GM20000 (cell line): ENCODE results near the gene KDELR1.
"Not testable (repeated sequence)": the region's sequence is repeated elsewhere in the genome, so short reads cannot be mapped to it uniquely, and the experiment has no call there.

Experiments
- DNase-seq: peaks from one replicate; pipeline ENCODE4 v3.0.0; 2012; ENCODE audit warnings: low spot score
- TF ChIP-seq, protein P1 (sequence below): IDR thresholded peaks from 2 replicates; pipeline ENCODE4 v1.5.1; 2012; ENCODE audit warnings: mild to moderate bottlenecking, control low read depth; ENCODE audit errors: extremely low read depth, missing control alignments

The KDELR1 gene

GRCh38 chr19:48378194-48378570, 13.2 kb downstream of the KDELR1 start:
- DNase-seq, result no peak
- TF ChIP-seq, protein P1, sequence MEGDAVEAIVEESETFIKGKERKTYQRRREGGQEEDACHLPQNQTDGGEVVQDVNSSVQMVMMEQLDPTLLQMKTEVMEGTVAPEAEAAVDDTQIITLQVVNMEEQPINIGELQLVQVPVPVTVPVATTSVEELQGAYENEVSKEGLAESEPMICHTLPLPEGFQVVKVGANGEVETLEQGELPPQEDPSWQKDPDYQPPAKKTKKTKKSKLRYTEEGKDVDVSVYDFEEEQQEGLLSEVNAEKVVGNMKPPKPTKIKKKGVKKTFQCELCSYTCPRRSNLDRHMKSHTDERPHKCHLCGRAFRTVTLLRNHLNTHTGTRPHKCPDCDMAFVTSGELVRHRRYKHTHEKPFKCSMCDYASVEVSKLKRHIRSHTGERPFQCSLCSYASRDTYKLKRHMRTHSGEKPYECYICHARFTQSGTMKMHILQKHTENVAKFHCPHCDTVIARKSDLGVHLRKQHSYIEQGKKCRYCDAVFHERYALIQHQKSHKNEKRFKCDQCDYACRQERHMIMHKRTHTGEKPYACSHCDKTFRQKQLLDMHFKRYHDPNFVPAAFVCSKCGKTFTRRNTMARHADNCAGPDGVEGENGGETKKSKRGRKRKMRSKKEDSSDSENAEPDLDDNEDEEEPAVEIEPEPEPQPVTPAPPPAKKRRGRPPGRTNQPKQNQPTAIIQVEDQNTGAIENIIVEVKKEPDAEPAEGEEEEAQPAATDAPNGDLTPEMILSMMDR, result no peak

GRCh38 chr19:48373567-48373966, 17.8 kb downstream of the KDELR1 start:
- DNase-seq, result no peak
- TF ChIP-seq, protein P1, result no peak

- DNase-seq, result no peak
- TF ChIP-seq, protein P1, result no peak
These were observed 18.4 kb downstream of the KDELR1 start for GRCh38 chr19:48372904-48373303.

GRCh38 chr19:48371771-48372170, 19.6 kb downstream of the KDELR1 start:
- not testable (repeated sequence) for DNase-seq

GRCh38 chr19:48371367-48371766, 20.0 kb downstream of the KDELR1 start:
- TF ChIP-seq, protein P1, result no peak
- DNase-seq, result no peak

GRCh38 chr19:48370955-48371354, 20.4 kb downstream of the KDELR1 start:
- TF ChIP-seq, protein P1, result no peak
- no peak for DNase-seq

GRCh38 chr19:48368936-48369335, 22.4 kb downstream of the KDELR1 start:
- TF ChIP-seq, protein P1, result no peak
- DNase-seq, result no peak

DNA sequence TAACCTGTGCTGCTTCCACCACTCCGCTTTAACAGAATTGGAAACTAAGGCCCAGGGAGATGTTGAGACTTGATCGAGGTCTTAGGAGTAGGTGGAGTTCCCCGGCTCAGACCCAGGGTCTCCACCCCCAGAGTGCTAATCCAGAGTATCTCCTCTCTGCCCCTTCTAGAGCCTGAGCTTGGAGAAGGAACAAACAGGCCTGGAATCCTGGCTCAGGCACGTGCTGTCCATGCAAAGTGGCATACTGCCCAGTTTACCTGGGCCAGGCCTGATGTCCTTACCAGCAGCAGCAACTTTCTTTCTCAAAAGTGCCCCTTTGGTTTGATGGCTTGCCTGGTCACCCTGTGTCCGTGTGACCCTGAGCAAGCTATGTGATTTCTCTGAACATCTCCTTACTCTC, 23.5 kb downstream of the KDELR1 start:
- DNase-seq, result no peak
- TF ChIP-seq, protein P1, result no peak
